ENCODE data around the gene PCOLCE2. TPM values are rescaled to one million over a fixed set of nuclear protein-coding genes. Genes with fewer than 3 reads are reported as not detected.
A peak's percentile ranks its signal among the peaks of the same experiment; 100 is the strongest.

PCOLCE2 gene
- total RNA-seq, 1 donor from 2014 or later = 5.4 TPM

GRCh38 chr3:142930463-142930862 lies 41.6 kb upstream of the PCOLCE2 start:
- H3K27me3 ChIP-seq (ENCODE audit: insufficient read depth, low read length) = no peaks in the 10 kb centered on the region
- H3K36me3 ChIP-seq (ENCODE audit: insufficient read depth, low read length) = no peaks in the 10 kb centered on the region
- DNase-seq (ENCODE audit: low read depth) (no peak), FAIRE-seq (no peak)
- H2AFZ ChIP-seq (ENCODE audit: low read depth, low read length) = no peak overlapping the region
- no peak overlapping the region for H3K27ac Mint-ChIP-seq (ENCODE audit: unreplicated experiment)
- H3K36me3 Mint-ChIP-seq (ENCODE audit: low read depth, unreplicated experiment) = no peaks in the 10 kb centered on the region
- H3K9me3 ChIP-seq (ENCODE audit: insufficient read depth, low read depth, low read length) = no peaks in the 10 kb centered on the region
- H3K27ac ChIP-seq (ENCODE audit: low read depth, low read length) = no peak overlapping the region
- no peak overlapping the region for H3K4me2 ChIP-seq (ENCODE audit: low read length)
- no peaks in the 10 kb centered on the region for H3K9me3 Mint-ChIP-seq (ENCODE audit: unreplicated experiment)
- no peaks in the 10 kb centered on the region for H3K4me1 ChIP-seq (ENCODE audit: insufficient read depth, low read length)
- no peak overlapping the region for H3K4me3 ChIP-seq (ENCODE audit: insufficient read depth, low read depth, low read length)
- TF ChIP-seq CTCF (IDR thresholded peaks at IDR 0.05; ENCODE audit: insufficient read depth, low read depth, low read length) = no peak
- TF ChIP-seq EZH2 (IDR thresholded peaks at IDR 0.05; ENCODE audit: insufficient read depth, low read length) = no peak
- no peaks in the 10 kb centered on the region for H3K4me1 Mint-ChIP-seq (ENCODE audit: low read depth, unreplicated experiment)
- no peak overlapping the region for H3K4me3 Mint-ChIP-seq (ENCODE audit: unreplicated experiment)
- H3K9ac ChIP-seq (ENCODE audit: low read length) = no peak overlapping the region
- no peaks in the 10 kb centered on the region for H4K20me1 ChIP-seq (ENCODE audit: insufficient read depth, low read length)
- H3K27me3 Mint-ChIP-seq (ENCODE audit: low read depth, unreplicated experiment) = peaks cover 10% of the 10 kb centered on the region
- H3K79me2 ChIP-seq (ENCODE audit: insufficient read depth, low read length) = no peaks in the 10 kb centered on the region

GRCh38 chr3:142929890-142930289 lies 41.0 kb upstream of the PCOLCE2 start:
- Mint-ChIP-seq H3K4me3 (ENCODE audit: unreplicated experiment) (no peak overlapping the region), H3K9me3 (ENCODE audit: unreplicated experiment) (no peaks in the 10 kb centered on the region), H3K36me3 (ENCODE audit: low read depth, unreplicated experiment) (no peaks in the 10 kb centered on the region), H3K27me3 (ENCODE audit: low read depth, unreplicated experiment) (peaks cover 10% of the 10 kb centered on the region), H3K4me1 (ENCODE audit: low read depth, unreplicated experiment) (no peaks in the 10 kb centered on the region), H3K27ac (ENCODE audit: unreplicated experiment) (no peak overlapping the region)
- Histone ChIP-seq H3K9ac (ENCODE audit: low read length) (no peak overlapping the region), H4K20me1 (ENCODE audit: insufficient read depth, low read length) (no peaks in the 10 kb centered on the region), H3K9me3 (ENCODE audit: insufficient read depth, low read depth, low read length) (no peaks in the 10 kb centered on the region), H3K4me3 (ENCODE audit: insufficient read depth, low read depth, low read length) (no peak overlapping the region), H3K36me3 (ENCODE audit: insufficient read depth, low read length) (no peaks in the 10 kb centered on the region), H3K27me3 (ENCODE audit: insufficient read depth, low read length) (no peaks in the 10 kb centered on the region), H2AFZ (ENCODE audit: low read depth, low read length) (no peak overlapping the region), H3K79me2 (ENCODE audit: insufficient read depth, low read length) (no peaks in the 10 kb centered on the region), H3K4me2 (ENCODE audit: low read length) (no peak overlapping the region), H3K27ac (ENCODE audit: low read depth, low read length) (no peak overlapping the region), H3K4me1 (ENCODE audit: insufficient read depth, low read length) (no peaks in the 10 kb centered on the region)
- DNase-seq (ENCODE audit: low read depth) (no peak), FAIRE-seq (no peak)
- no peak for TF ChIP-seq EZH2 (IDR thresholded peaks at IDR 0.05; ENCODE audit: insufficient read depth, low read length)
- TF ChIP-seq CTCF (IDR thresholded peaks at IDR 0.05; ENCODE audit: insufficient read depth, low read depth, low read length) = no peak

- Mint-ChIP-seq H3K4me3 (ENCODE audit: unreplicated experiment) (no peak overlapping the region), H3K9me3 (ENCODE audit: unreplicated experiment) (peaks cover 6% of the 10 kb centered on the region), H3K4me1 (ENCODE audit: low read depth, unreplicated experiment) (no peaks in the 10 kb centered on the region), H3K27me3 (ENCODE audit: low read depth, unreplicated experiment) (peaks cover 10% of the 10 kb centered on the region), H3K36me3 (ENCODE audit: low read depth, unreplicated experiment) (no peaks in the 10 kb centered on the region), H3K27ac (ENCODE audit: unreplicated experiment) (no peak overlapping the region)
- Histone ChIP-seq H3K27me3 (ENCODE audit: insufficient read depth, low read length) (no peaks in the 10 kb centered on the region), H3K4me2 (ENCODE audit: low read length) (no peak overlapping the region), H3K79me2 (ENCODE audit: insufficient read depth, low read length) (no peaks in the 10 kb centered on the region), H3K36me3 (ENCODE audit: insufficient read depth, low read length) (no peaks in the 10 kb centered on the region), H3K9me3 (ENCODE audit: insufficient read depth, low read depth, low read length) (no peaks in the 10 kb centered on the region), H3K27ac (ENCODE audit: low read depth, low read length) (no peak overlapping the region), H3K9ac (ENCODE audit: low read length) (no peak overlapping the region), H4K20me1 (ENCODE audit: insufficient read depth, low read length) (no peaks in the 10 kb centered on the region), H2AFZ (ENCODE audit: low read depth, low read length) (no peak overlapping the region), H3K4me1 (ENCODE audit: insufficient read depth, low read length) (no peaks in the 10 kb centered on the region), H3K4me3 (ENCODE audit: insufficient read depth, low read depth, low read length) (no peak overlapping the region)
- TF ChIP-seq EZH2 (IDR thresholded peaks at IDR 0.05; ENCODE audit: insufficient read depth, low read length) (no peak), CTCF (IDR thresholded peaks at IDR 0.05; ENCODE audit: insufficient read depth, low read depth, low read length) (peak; percentile 25)
- DNase-seq (ENCODE audit: low read depth) (no peak), FAIRE-seq (no peak)
Measured at GRCh38 chr3:142929109-142929508, 40.2 kb upstream of the PCOLCE2 start.

Measured in astrocyte (in vitro differentiated cells and primary cell).